Tibial nerve (tissue), 4 donors: ENCODE measurements around the gene PTCH1. TPM values are rescaled to one million over a fixed set of nuclear protein-coding genes. Genes with fewer than 3 reads are reported as not detected.
A peak's percentile ranks its signal among the peaks of the same experiment; 100 is the strongest.

Source experiments
- DNase-seq, 2 donors: peaks; one replicate each; pipeline ENCODE4 v3.0.0-alpha.2; 2019; ENCODE audit warnings: low spot score in 2 of 2
- H3K27ac ChIP-seq, 4 donors: fragments of 200-600 bp; sonication (generic) in 3 of 4; one replicate each; pipeline ENCODE4 v1.5.1; 2017 to 2019; ENCODE audit warnings: mild to moderate bottlenecking in 1 of 4
- H3K27me3 ChIP-seq, 2 donors: fragments of 200-600 bp; sonication (generic) in 1 of 2; one replicate each; pipeline versions ENCODE4 v1.5.1 to v1.6.0; 2017 to 2019
- H3K36me3 ChIP-seq, 3 donors: fragments of 200-600 bp; sonication (generic); one replicate each; pipeline ENCODE4 v1.5.1; 2018 to 2019
- H3K4me1 ChIP-seq, 4 donors: fragments of 200-600 bp; sonication (generic) in 3 of 4; one replicate each; pipeline ENCODE4 v1.5.1; 2017 to 2019
- H3K4me3 ChIP-seq, 4 donors: fragments of 200-600 bp; sonication (generic) in 3 of 4; one replicate each; pipeline ENCODE4 v1.5.1; 2017 to 2019; ENCODE audit warnings: mild to moderate bottlenecking in 1 of 4, moderate library complexity in 1 of 4
- H3K9me3 ChIP-seq, 4 donors: fragments of 200-600 bp; sonication (generic) in 3 of 4; one replicate each; pipeline ENCODE4 v1.5.1; 2017 to 2019
- EP300 ChIP-seq, 2 donors: sonication (generic); formaldehyde crosslinking; IDR thresholded peaks; one replicate each; pipeline ENCODE4 v1.6.1; 2017; ENCODE audit warnings: antibody characterized with exemption in 2 of 2, mild to moderate bottlenecking in 1 of 2
- POLR2A ChIP-seq, 2 donors: fragments of 450-650 bp; IDR thresholded peaks; one replicate each; pipeline ENCODE4 v1.6.1; 2017; ENCODE audit warnings: antibody characterized with exemption in 2 of 2, mild to moderate bottlenecking in 2 of 2, moderate library complexity in 2 of 2
- WGBS, 2 donors: methylation state at CpG; one replicate each; pipeline ENCODE4 v1.1.5; 2018; 5-methylcytosine and 5-hydroxymethylcytosine counted together
- total RNA-seq, 4 donors: library from RNA; depleted of rRNA; stranded (reverse); fragments of >200 nt; gene quantifications; one replicate each; pipeline ENCODE4 v1.1.0, GENCODE V29; 2016
- TF ChIP-seq, protein P1 (sequence below), 5 experiments: fragments of 200-600 bp in 3 of 5; fragments of 450-650 bp in 2 of 5; sonication (generic) in 3 of 5; IDR thresholded peaks; one replicate each; pipeline ENCODE4 v1.5.1; 2016 to 2019; ENCODE audit warnings: antibody characterized with exemption in 5 of 5, mild to moderate bottlenecking in 3 of 5, moderate library complexity in 2 of 5

PTCH1 gene
- total RNA-seq, 4 donors from 2014 or later, result 39.0 to 173 (median 86.6) TPM

DNA sequence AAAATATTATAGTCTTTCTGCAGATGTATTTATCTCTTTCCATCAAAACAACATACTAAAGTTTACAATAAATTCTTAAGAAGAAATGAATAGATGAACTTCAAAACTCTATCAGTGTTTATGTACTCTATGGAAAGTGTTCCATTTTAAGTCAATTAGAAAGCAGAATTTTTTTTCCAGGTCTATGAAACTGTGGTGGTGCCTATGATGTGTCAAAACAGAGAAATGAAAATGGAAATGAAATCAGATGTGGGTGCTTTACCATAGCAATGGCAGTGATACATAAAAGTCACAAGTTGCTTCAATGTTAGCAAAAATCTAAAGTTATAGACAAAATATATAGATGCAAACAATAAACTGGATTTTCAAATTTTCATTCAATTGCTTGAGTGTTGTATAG is 97.3 kb downstream of the PTCH1 start:
- no peak for DNase-seq
- H3K4me3 ChIP-seq, result no peak overlapping the region
- H3K27me3 ChIP-seq, result no peaks in the 10 kb centered on the region
- no peak overlapping the region for H3K27ac ChIP-seq
- TF ChIP-seq, protein P1, sequence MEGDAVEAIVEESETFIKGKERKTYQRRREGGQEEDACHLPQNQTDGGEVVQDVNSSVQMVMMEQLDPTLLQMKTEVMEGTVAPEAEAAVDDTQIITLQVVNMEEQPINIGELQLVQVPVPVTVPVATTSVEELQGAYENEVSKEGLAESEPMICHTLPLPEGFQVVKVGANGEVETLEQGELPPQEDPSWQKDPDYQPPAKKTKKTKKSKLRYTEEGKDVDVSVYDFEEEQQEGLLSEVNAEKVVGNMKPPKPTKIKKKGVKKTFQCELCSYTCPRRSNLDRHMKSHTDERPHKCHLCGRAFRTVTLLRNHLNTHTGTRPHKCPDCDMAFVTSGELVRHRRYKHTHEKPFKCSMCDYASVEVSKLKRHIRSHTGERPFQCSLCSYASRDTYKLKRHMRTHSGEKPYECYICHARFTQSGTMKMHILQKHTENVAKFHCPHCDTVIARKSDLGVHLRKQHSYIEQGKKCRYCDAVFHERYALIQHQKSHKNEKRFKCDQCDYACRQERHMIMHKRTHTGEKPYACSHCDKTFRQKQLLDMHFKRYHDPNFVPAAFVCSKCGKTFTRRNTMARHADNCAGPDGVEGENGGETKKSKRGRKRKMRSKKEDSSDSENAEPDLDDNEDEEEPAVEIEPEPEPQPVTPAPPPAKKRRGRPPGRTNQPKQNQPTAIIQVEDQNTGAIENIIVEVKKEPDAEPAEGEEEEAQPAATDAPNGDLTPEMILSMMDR (IDR thresholded peaks at IDR 0.05), result no peak
- no peak for TF ChIP-seq EP300 (IDR thresholded peaks at IDR 0.05)
- no peak for TF ChIP-seq POLR2A (IDR thresholded peaks at IDR 0.05)
- H3K9me3 ChIP-seq, result peaks cover 0 to 32% (median 2%) of the 10 kb centered on the region in 4 donors
- H3K4me1 ChIP-seq, result no peaks in the 10 kb centered on the region
- H3K36me3 ChIP-seq, result peaks cover 0 to 8% (median 0%) of the 10 kb centered on the region in 3 donors

DNA sequence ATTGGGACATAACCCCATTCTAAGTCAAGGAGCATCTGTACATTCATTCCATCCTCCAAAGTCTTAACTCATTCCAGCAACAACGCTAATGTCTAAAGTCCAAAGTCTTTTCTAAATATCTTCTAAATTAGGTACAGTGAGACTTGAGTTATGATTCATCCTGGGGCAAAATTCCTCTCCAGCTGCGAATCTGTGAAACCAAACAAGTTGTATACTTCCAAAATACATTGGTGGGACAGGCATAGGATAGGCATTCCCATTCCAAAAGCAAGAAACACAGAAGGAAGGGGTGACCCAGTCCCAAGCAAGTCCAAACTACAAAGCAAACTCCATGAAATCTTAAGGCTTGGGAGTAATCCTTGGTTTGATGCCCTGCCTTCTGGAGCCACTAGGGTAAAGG is 101.6 kb downstream of the PTCH1 start:
- Histone ChIP-seq H3K4me1 (peaks cover 0 to 11% (median 0%) of the 10 kb centered on the region in 4 donors), H3K4me3 (no peak overlapping the region), H3K36me3 (no peaks in the 10 kb centered on the region), H3K27ac (no peak overlapping the region), H3K27me3 (no peaks in the 10 kb centered on the region), H3K9me3 (no peaks in the 10 kb centered on the region)
- no peak for DNase-seq
- 87 to 91% methylated on average over 2 of the region's 2 CpGs for WGBS, 2 donors
- no peak for TF ChIP-seq POLR2A (IDR thresholded peaks at IDR 0.05)
- TF ChIP-seq, protein P1 (IDR thresholded peaks at IDR 0.05), result no peak
- no peak for TF ChIP-seq EP300 (IDR thresholded peaks at IDR 0.05)

DNA sequence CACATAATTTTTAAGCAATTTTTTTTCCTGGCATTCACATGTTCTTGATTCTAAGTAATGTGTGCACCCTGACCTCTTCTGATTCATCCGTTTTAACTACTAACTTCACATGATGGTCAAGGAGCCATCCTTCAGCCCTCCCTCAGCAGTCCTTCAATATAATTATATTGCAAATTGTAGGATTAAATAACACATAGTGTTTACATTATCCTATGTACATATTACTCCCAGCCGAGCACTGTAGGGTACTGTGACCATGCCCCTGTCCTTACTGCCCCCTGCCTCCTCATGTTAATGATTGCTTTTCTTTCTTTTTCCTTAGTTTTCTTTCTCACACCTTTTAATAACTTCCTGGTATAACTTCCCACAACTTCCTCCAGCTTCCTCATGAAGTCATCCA is 103.0 kb downstream of the PTCH1 start:
- Histone ChIP-seq H3K27me3 (no peaks in the 10 kb centered on the region), H3K9me3 (no peaks in the 10 kb centered on the region), H3K36me3 (no peaks in the 10 kb centered on the region), H3K4me1 (peaks cover 0 to 17% (median 0%) of the 10 kb centered on the region in 4 donors), H3K4me3 (no peak overlapping the region), H3K27ac (no peak overlapping the region)
- TF ChIP-seq EP300 (IDR thresholded peaks at IDR 0.05) (no peak), POLR2A (IDR thresholded peaks at IDR 0.05) (no peak)
- TF ChIP-seq, protein P1 (IDR thresholded peaks at IDR 0.05), result no peak
- no peak for DNase-seq
- 77 to 83% methylated on average over 2 of the region's 2 CpGs for WGBS, 2 donors

DNA sequence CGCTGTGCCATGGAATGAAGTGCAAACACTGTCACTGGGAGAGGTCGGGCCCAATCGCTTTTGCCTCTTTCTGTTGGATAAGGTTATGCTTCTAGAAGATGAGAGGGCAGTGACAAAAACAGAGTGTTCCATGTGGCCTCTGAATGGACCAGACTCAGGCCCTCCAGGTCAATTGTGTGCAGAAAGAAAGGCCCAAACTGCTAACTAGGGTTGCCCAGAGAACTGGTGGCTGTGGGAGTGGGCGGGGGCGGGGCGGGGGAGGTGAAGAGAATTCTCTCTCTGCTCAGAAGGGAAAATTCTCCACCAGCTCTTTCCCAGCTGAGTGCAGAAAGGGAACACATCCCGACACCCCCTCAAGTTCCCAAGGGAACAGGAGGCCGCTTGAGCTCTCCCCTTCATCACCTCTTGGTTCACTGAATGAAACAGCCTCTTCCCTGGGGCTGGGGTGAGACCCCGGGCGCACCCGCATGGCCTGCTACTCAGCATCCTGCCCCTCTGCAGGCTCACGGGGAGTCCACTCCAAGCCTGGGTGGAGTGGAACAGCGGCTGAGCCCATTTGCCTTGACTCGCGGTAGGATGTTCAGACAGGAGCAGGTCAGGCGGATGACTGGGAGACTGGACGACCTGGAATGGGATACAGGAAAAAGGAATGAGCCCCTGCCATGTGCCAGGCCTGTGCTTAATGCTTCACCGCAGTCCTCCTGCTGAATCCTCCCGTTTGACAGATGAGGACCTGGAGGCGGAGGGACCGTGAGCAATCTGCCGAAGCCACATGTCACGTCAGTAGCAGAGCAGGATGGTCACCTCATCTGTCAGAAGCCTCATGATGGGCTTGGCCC is 105.5 kb downstream of the PTCH1 start:
- Histone ChIP-seq H3K36me3 (no peaks in the 10 kb centered on the region), H3K4me1 (peaks cover 0 to 27% (median 0%) of the 10 kb centered on the region in 4 donors), H3K4me3 (no peak overlapping the region), H3K27ac (peak overlapping the region in 1 of 4 donors; percentile 19), H3K27me3 (no peaks in the 10 kb centered on the region), H3K9me3 (no peaks in the 10 kb centered on the region)
- WGBS, 2 donors, result 83 to 88% methylated on average over 22 to 23 of the region's 23 CpGs
- DNase-seq, result no peak
- no peak for TF ChIP-seq POLR2A (IDR thresholded peaks at IDR 0.05)

DNA sequence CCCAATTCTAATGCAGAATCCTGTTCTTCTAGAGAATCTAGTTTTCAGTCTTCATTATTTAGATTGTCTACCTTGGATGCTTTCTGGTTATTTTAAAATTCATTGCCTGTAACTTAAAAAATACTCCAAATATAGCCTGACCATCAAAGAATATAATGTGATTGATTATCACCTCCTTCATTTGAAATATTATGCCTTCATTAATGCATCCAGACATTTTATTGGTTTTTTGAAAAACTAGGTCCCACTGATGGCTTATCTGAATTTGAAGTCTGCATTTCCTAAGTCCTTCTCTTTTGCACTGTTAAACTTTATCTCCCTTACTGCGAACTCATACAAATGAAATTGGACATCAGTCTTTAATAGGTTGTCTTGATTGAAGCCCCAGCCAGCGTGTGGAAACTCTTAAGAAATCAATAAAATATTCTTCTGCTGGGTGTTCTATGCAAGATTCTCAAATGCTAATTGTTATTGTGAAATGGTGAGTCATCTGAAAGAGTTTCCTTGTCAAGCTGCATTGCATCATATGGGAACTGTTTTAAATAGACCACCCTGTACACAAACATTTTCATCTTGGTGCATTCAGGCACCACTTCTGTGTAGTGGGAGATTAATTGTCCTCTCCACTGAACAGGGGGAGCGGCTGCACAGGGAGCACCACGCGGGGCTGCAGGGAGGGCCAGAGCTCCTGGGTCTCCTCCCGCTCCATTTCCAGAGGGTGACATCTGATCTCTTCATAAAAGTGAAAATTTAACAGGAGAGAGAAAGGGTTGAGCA is 106.9 kb downstream of the PTCH1 start:
- Histone ChIP-seq H3K36me3 (no peaks in the 10 kb centered on the region), H3K4me1 (peaks cover 0 to 32% (median 0%) of the 10 kb centered on the region in 4 donors), H3K27ac (peak overlapping the region in 1 of 4 donors; percentile 64), H3K27me3 (no peaks in the 10 kb centered on the region), H3K4me3 (no peak overlapping the region), H3K9me3 (no peaks in the 10 kb centered on the region)
- TF ChIP-seq EP300 (IDR thresholded peaks at IDR 0.05), result peak in 1 of 2 donors; percentile 59
- TF ChIP-seq, protein P1 (IDR thresholded peaks at IDR 0.05), result no peak
- TF ChIP-seq POLR2A (IDR thresholded peaks at IDR 0.05), result no peak
- WGBS, 2 donors, result 48 to 50% methylated on average over 6 of the region's 6 CpGs
- DNase-seq, result peak in 1 of 2 donors; percentile 10
